ENCODE results near the gene RTL10. TPM values are rescaled to one million over a fixed set of nuclear protein-coding genes. Genes with fewer than 3 reads are reported as not detected.

The RTL10 gene
- total and polyA plus RNA-seq, 2 of the 13 experiments (the other 11 are each of a cell fraction or from before 2014, with no cell fraction given): 14.1 to 15.8 TPM

- TF ChIP-seq HMGXB4 (CRISPR knock-in tag; IDR thresholded peaks at IDR 0.05; ENCODE audit: borderline replicate concordance in 1 of 2, low read depth in 1 of 2) (no peak), ZNF607 (CRISPR knock-in tag; IDR thresholded peaks at IDR 0.05; ENCODE audit: borderline replicate concordance) (peak; percentile 34; the same call in 1 of the 2 replicates), TCF7L2 (IDR thresholded peaks at IDR 0.05; ENCODE audit: low read depth, low read length) (no peak), GABPA (IDR thresholded peaks at IDR 0.05; ENCODE audit: low read depth, low read length) (peak; percentile 42), GABPA (CRISPR knock-in tag; IDR thresholded peaks at IDR 0.05; ENCODE audit: low read depth) (peak; percentile 76), PHF20 (CRISPR knock-in tag; IDR thresholded peaks at IDR 0.05) (peak; percentile 16; the same call in 1 of the 2 replicates), ZBTB34 (CRISPR knock-in tag; IDR thresholded peaks at IDR 0.05) (peak; percentile 73; the same call in 1 of the 2 replicates), CHCHD3 (CRISPR knock-in tag; IDR thresholded peaks at IDR 0.05) (no peak), SALL2 (CRISPR knock-in tag; IDR thresholded peaks at IDR 0.05) (no peak; the same call in 1 of the 2 replicates), ZNF280D (CRISPR knock-in tag; IDR thresholded peaks at IDR 0.05) (no peak), ZSCAN31 (CRISPR knock-in tag; IDR thresholded peaks at IDR 0.05; ENCODE audit: low read depth) (no peak), MXD1 (CRISPR knock-in tag; IDR thresholded peaks at IDR 0.05) (no peak), PHF5A (CRISPR knock-in tag; IDR thresholded peaks at IDR 0.05; ENCODE audit: low read depth, unreplicated experiment) (no peak), ZNF275 (CRISPR knock-in tag; IDR thresholded peaks at IDR 0.05; ENCODE audit: borderline replicate concordance) (0 out of 2 replicates have a peak, but pooled peaks have one; percentile 3), BRF2 (CRISPR knock-in tag; IDR thresholded peaks at IDR 0.05) (peak; percentile 55; the same call in 1 of the 2 replicates), ZNF484 (CRISPR knock-in tag; IDR thresholded peaks at IDR 0.05; ENCODE audit: borderline replicate concordance, low read depth) (no peak), SAFB2 (CRISPR knock-in tag; IDR thresholded peaks at IDR 0.05; ENCODE audit: borderline replicate concordance, low read depth) (no peak), ZNF232 (CRISPR knock-in tag; IDR thresholded peaks at IDR 0.05; ENCODE audit: borderline replicate concordance) (no peak)
These were observed 1.1 kb upstream of the RTL10 start (continued) for GRCh38 chr22:19855504-19856409.

All from HepG2 (cell line).